ENCODE data around the gene NCK2.

Gene NCK2

GRCh38 chr2:105800036-105800713, 55.5 kb downstream of the NCK2 start:
- H3K27ac ChIP-seq (ENCODE audit: low read depth, low read length): no peak overlapping the region
- H3K36me3 ChIP-seq (ENCODE audit: insufficient read depth, low read length): no peaks in the 10 kb centered on the region
- H3K9me3 ChIP-seq (ENCODE audit: low read length): no peaks in the 10 kb centered on the region
- no peak overlapping the region for H3K9ac ChIP-seq (ENCODE audit: low read length)
- no peaks in the 10 kb centered on the region for H3K27me3 ChIP-seq (ENCODE audit: control insufficient read depth in 1 of 2, insufficient read depth in 2 of 2, low read length in 2 of 2)
- peaks cover 55% of the 10 kb centered on the region for H3K4me1 ChIP-seq (ENCODE audit: insufficient read depth, low read length)
- H3K4me3 ChIP-seq (ENCODE audit: low read depth in 1 of 2, low read length in 2 of 2): no peak overlapping the region

- peaks cover 46% of the 10 kb centered on the region for H3K4me1 ChIP-seq (ENCODE audit: insufficient read depth, low read length)
- no peaks in the 10 kb centered on the region for H3K27me3 ChIP-seq (ENCODE audit: control insufficient read depth in 1 of 2, insufficient read depth in 2 of 2, low read length in 2 of 2)
- H3K4me3 ChIP-seq (ENCODE audit: low read depth in 1 of 2, low read length in 2 of 2): no peak overlapping the region
- no peaks in the 10 kb centered on the region for H3K9me3 ChIP-seq (ENCODE audit: low read length)
- H3K36me3 ChIP-seq (ENCODE audit: insufficient read depth, low read length): no peaks in the 10 kb centered on the region
- no peak overlapping the region for H3K9ac ChIP-seq (ENCODE audit: low read length)
- H3K27ac ChIP-seq (ENCODE audit: low read depth, low read length): no peak overlapping the region
These were observed 56.4 kb downstream of the NCK2 start for GRCh38 chr2:105800953-105801635.

- Histone ChIP-seq H3K4me1 (ENCODE audit: insufficient read depth, low read length) (peaks cover 38% of the 10 kb centered on the region), H3K27ac (ENCODE audit: low read depth, low read length) (no peak overlapping the region), H3K27me3 (ENCODE audit: control insufficient read depth in 1 of 2, insufficient read depth in 2 of 2, low read length in 2 of 2) (no peaks in the 10 kb centered on the region), H3K36me3 (ENCODE audit: insufficient read depth, low read length) (no peaks in the 10 kb centered on the region), H3K9ac (ENCODE audit: low read length) (no peak overlapping the region), H3K9me3 (ENCODE audit: low read length) (no peaks in the 10 kb centered on the region), H3K4me3 (ENCODE audit: low read depth in 1 of 2, low read length in 2 of 2) (no peak overlapping the region)
These were observed 57.2 kb downstream of the NCK2 start for GRCh38 chr2:105801961-105802360.

- H3K27me3 ChIP-seq (ENCODE audit: control insufficient read depth in 1 of 2, insufficient read depth in 2 of 2, low read length in 2 of 2): no peaks in the 10 kb centered on the region
- no peaks in the 10 kb centered on the region for H3K36me3 ChIP-seq (ENCODE audit: insufficient read depth, low read length)
- H3K27ac ChIP-seq (ENCODE audit: low read depth, low read length): no peak overlapping the region
- no peak overlapping the region for H3K4me3 ChIP-seq (ENCODE audit: low read depth in 1 of 2, low read length in 2 of 2)
- H3K4me1 ChIP-seq (ENCODE audit: insufficient read depth, low read length): peaks cover 32% of the 10 kb centered on the region
- H3K9me3 ChIP-seq (ENCODE audit: low read length): no peaks in the 10 kb centered on the region
- no peak overlapping the region for H3K9ac ChIP-seq (ENCODE audit: low read length)
These were observed 57.9 kb downstream of the NCK2 start for GRCh38 chr2:105802587-105802986.

GRCh38 chr2:105803337-105803736, 58.6 kb downstream of the NCK2 start:
- H3K4me1 ChIP-seq (ENCODE audit: insufficient read depth, low read length): peaks cover 25% of the 10 kb centered on the region

GRCh38 chr2:105803773-105804172, 59.1 kb downstream of the NCK2 start:
- H3K9ac ChIP-seq (ENCODE audit: low read length): no peak overlapping the region
- H3K27ac ChIP-seq (ENCODE audit: low read depth, low read length): no peak overlapping the region
- H3K36me3 ChIP-seq (ENCODE audit: insufficient read depth, low read length): no peaks in the 10 kb centered on the region
- H3K9me3 ChIP-seq (ENCODE audit: low read length): no peaks in the 10 kb centered on the region
- no peaks in the 10 kb centered on the region for H3K27me3 ChIP-seq (ENCODE audit: control insufficient read depth in 1 of 2, insufficient read depth in 2 of 2, low read length in 2 of 2)
- peaks cover 21% of the 10 kb centered on the region for H3K4me1 ChIP-seq (ENCODE audit: insufficient read depth, low read length)
- no peak overlapping the region for H3K4me3 ChIP-seq (ENCODE audit: low read depth in 1 of 2, low read length in 2 of 2)

More at GRCh38 chr2:105803337-105803736, 58.6 kb downstream of the NCK2 start:
- H3K27ac ChIP-seq (ENCODE audit: low read depth, low read length): no peak overlapping the region
- no peaks in the 10 kb centered on the region for H3K36me3 ChIP-seq (ENCODE audit: insufficient read depth, low read length)
- no peak overlapping the region for H3K4me3 ChIP-seq (ENCODE audit: low read depth in 1 of 2, low read length in 2 of 2)
- no peaks in the 10 kb centered on the region for H3K9me3 ChIP-seq (ENCODE audit: low read length)
- no peaks in the 10 kb centered on the region for H3K27me3 ChIP-seq (ENCODE audit: control insufficient read depth in 1 of 2, insufficient read depth in 2 of 2, low read length in 2 of 2)
- H3K9ac ChIP-seq (ENCODE audit: low read length): no peak overlapping the region

- H3K9me3 ChIP-seq (ENCODE audit: low read length): no peaks in the 10 kb centered on the region
- no peak overlapping the region for H3K4me3 ChIP-seq (ENCODE audit: low read depth in 1 of 2, low read length in 2 of 2)
- no peaks in the 10 kb centered on the region for H3K27me3 ChIP-seq (ENCODE audit: control insufficient read depth in 1 of 2, insufficient read depth in 2 of 2, low read length in 2 of 2)
- peaks cover 21% of the 10 kb centered on the region for H3K4me1 ChIP-seq (ENCODE audit: insufficient read depth, low read length)
- H3K27ac ChIP-seq (ENCODE audit: low read depth, low read length): no peak overlapping the region
- H3K36me3 ChIP-seq (ENCODE audit: insufficient read depth, low read length): no peaks in the 10 kb centered on the region
- no peak overlapping the region for H3K9ac ChIP-seq (ENCODE audit: low read length)
These were observed 59.6 kb downstream of the NCK2 start for GRCh38 chr2:105804266-105804665.

- Histone ChIP-seq H3K27me3 (ENCODE audit: control insufficient read depth in 1 of 2, insufficient read depth in 2 of 2, low read length in 2 of 2) (no peaks in the 10 kb centered on the region), H3K36me3 (ENCODE audit: insufficient read depth, low read length) (no peaks in the 10 kb centered on the region), H3K4me1 (ENCODE audit: insufficient read depth, low read length) (peaks cover 24% of the 10 kb centered on the region), H3K27ac (ENCODE audit: low read depth, low read length) (no peak overlapping the region), H3K4me3 (ENCODE audit: low read depth in 1 of 2, low read length in 2 of 2) (no peak overlapping the region), H3K9me3 (ENCODE audit: low read length) (no peaks in the 10 kb centered on the region), H3K9ac (ENCODE audit: low read length) (no peak overlapping the region)
These were observed 62.3 kb downstream of the NCK2 start for GRCh38 chr2:105806996-105807395.

- peaks cover 39% of the 10 kb centered on the region for H3K4me1 ChIP-seq (ENCODE audit: insufficient read depth, low read length)
These were observed 63.8 kb downstream of the NCK2 start for GRCh38 chr2:105808423-105809096.

GRCh38 chr2:105809097-105809473, 64.4 kb downstream of the NCK2 start:
- Histone ChIP-seq H3K4me1 (ENCODE audit: insufficient read depth, low read length) (peaks cover 39% of the 10 kb centered on the region), H3K27ac (ENCODE audit: low read depth, low read length) (no peak overlapping the region), H3K9me3 (ENCODE audit: low read length) (no peaks in the 10 kb centered on the region), H3K4me3 (ENCODE audit: low read depth in 1 of 2, low read length in 2 of 2) (no peak overlapping the region), H3K36me3 (ENCODE audit: insufficient read depth, low read length) (no peaks in the 10 kb centered on the region), H3K9ac (ENCODE audit: low read length) (no peak overlapping the region), H3K27me3 (ENCODE audit: control insufficient read depth in 1 of 2, insufficient read depth in 2 of 2, low read length in 2 of 2) (no peaks in the 10 kb centered on the region)

More at GRCh38 chr2:105808423-105809096, 63.8 kb downstream of the NCK2 start:
- Histone ChIP-seq H3K27ac (ENCODE audit: low read depth, low read length) (no peak overlapping the region), H3K9me3 (ENCODE audit: low read length) (no peaks in the 10 kb centered on the region), H3K27me3 (ENCODE audit: control insufficient read depth in 1 of 2, insufficient read depth in 2 of 2, low read length in 2 of 2) (no peaks in the 10 kb centered on the region), H3K4me3 (ENCODE audit: low read depth in 1 of 2, low read length in 2 of 2) (no peak overlapping the region), H3K36me3 (ENCODE audit: insufficient read depth, low read length) (no peaks in the 10 kb centered on the region), H3K9ac (ENCODE audit: low read length) (no peak overlapping the region)

- H3K36me3 ChIP-seq (ENCODE audit: insufficient read depth, low read length): no peaks in the 10 kb centered on the region
- peaks cover 39% of the 10 kb centered on the region for H3K4me1 ChIP-seq (ENCODE audit: insufficient read depth, low read length)
- H3K9ac ChIP-seq (ENCODE audit: low read length): no peak overlapping the region
- no peaks in the 10 kb centered on the region for H3K9me3 ChIP-seq (ENCODE audit: low read length)
- H3K27ac ChIP-seq (ENCODE audit: low read depth, low read length): no peak overlapping the region
- no peak overlapping the region for H3K4me3 ChIP-seq (ENCODE audit: low read depth in 1 of 2, low read length in 2 of 2)
- H3K27me3 ChIP-seq (ENCODE audit: control insufficient read depth in 1 of 2, insufficient read depth in 2 of 2, low read length in 2 of 2): no peaks in the 10 kb centered on the region
These were observed 65.0 kb downstream of the NCK2 start for GRCh38 chr2:105809723-105810122.

All from muscle layer of colon (tissue), 2 donors.